Ishikawa (cell line): ENCODE data around the gene ESYT2.

Experiments
- CEBPB ChIP-seq: IDR thresholded peaks from 2 replicates; pipeline ENCODE4 v1.6.1; 2012
- CREB1 ChIP-seq: IDR thresholded peaks from 2 replicates; pipeline ENCODE4 v1.6.1; 2012; ENCODE audit warnings: low read depth
- RAD21 ChIP-seq: IDR thresholded peaks from 2 replicates; pipeline ENCODE4 v1.6.1; 2012; ENCODE audit warnings: low read depth
- TAF1 ChIP-seq: IDR thresholded peaks from 2 replicates; pipeline ENCODE4 v1.6.1; 2012; ENCODE audit warnings: low read depth, mild to moderate bottlenecking
- YY1 ChIP-seq: IDR thresholded peaks from 2 replicates; pipeline ENCODE4 v1.6.1; 2012; ENCODE audit warnings: low read depth

DNA sequence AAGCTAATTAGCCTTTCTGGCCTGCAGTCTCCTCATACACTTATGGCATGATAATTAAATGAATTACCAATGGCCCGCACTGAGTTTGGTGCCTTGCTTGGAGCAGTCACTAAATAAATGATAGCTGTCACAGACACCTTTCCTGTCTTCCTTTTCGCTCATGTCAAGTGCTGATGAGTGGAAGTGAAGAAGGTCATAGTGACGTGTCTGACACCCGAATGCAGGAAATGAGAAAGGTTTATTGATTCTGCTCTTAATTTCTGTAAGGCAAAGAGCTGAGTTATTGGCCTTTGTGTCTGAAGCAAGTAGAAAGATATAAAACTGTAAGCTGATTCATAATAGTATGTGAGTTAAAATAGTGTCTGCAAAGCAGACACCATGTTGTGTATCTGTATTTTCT, 13.2 kb upstream of the ESYT2 start:
- TF ChIP-seq YY1 (no peak), CREB1 (no peak), CEBPB (no peak), TAF1 (no peak), RAD21 (no peak)
